ENCODE data around the gene SPACA4. TPM values are rescaled to one million over a fixed set of nuclear protein-coding genes. Genes with fewer than 3 reads are reported as not detected.

SPACA4 gene
- total and polyA plus RNA-seq, 9 of the 15 experiments (the other 6 are each of a cell fraction or from before 2014, with no cell fraction given) = not detected

- no peak for TF ChIP-seq ZMIZ1 (IDR thresholded peaks at IDR 0.05; ENCODE audit: low read depth in 2 of 2, low read length in 2 of 2)
- no peak for TF ChIP-seq U2AF1 (optimal IDR thresholded peaks at IDR 0.05; ENCODE audit: low read depth, low read length)
- TF ChIP-seq ZNF395 (CRISPR knock-in tag; IDR thresholded peaks at IDR 0.05) = 0 out of 2 replicates have a peak, but pooled peaks have one; percentile 38
- 0 out of 2 replicates have a peak, but pooled peaks have one; percentile 62 for TF ChIP-seq FOXK1 (CRISPR knock-in tag; IDR thresholded peaks at IDR 0.05; ENCODE audit: borderline replicate concordance)
- TF ChIP-seq ZKSCAN3 (CRISPR knock-in tag; IDR thresholded peaks at IDR 0.05) = no peak
- TF ChIP-seq AFF4 (CRISPR knock-in tag; IDR thresholded peaks at IDR 0.05) = 0 out of 2 replicates have a peak, but pooled peaks have one; percentile 37
- TF ChIP-seq MTA2 (IDR thresholded peaks at IDR 0.05; ENCODE audit: low read depth) = no peak
- TF ChIP-seq GTF2E2 (tag; IDR thresholded peaks at IDR 0.05) = peak; percentile 67; the same call in 1 of the 2 replicates
- TF ChIP-seq NCOA1 (IDR thresholded peaks at IDR 0.05; ENCODE audit: low read depth) = 0 out of 2 replicates have a peak, but pooled peaks have one; percentile 16
- TF ChIP-seq NFATC3 (IDR thresholded peaks at IDR 0.05) = no peak
- TF ChIP-seq TCF7 (IDR thresholded peaks at IDR 0.05; ENCODE audit: borderline replicate concordance) = no peak
- TF ChIP-seq PHF8 (IDR thresholded peaks at IDR 0.05; ENCODE audit: borderline replicate concordance, low read length) = peak; percentile 65; the same call in 1 of the 2 replicates
- TF ChIP-seq SMARCE1 (IDR thresholded peaks at IDR 0.05) = peak; percentile 57; the same call in 1 of the 2 replicates
- no peak for TF ChIP-seq SMAD2 (IDR thresholded peaks at IDR 0.05; ENCODE audit: low read depth, low read length)
- TF ChIP-seq RBM15 (IDR thresholded peaks at IDR 0.05; ENCODE audit: insufficient read depth, low read length) = no peak
- peak in 1 of 2 experiments; percentile 54; a peak in 1 of 4 replicates for TF ChIP-seq KDM1A (IDR thresholded peaks at IDR 0.05)
- TF ChIP-seq C11orf30 (IDR thresholded peaks at IDR 0.05; ENCODE audit: low read depth) = no peak
These were observed 33.2 kb downstream of the SPACA4 start (continued) for GRCh38 chr19:48639483-48640375.
